Cardiac ventricle fibroblast (primary cell): Measurements from ENCODE around the gene KLF16. TPM values are rescaled to one million over a fixed set of nuclear protein-coding genes. Genes with fewer than 3 reads are reported as not detected.

Experiments
- total RNA-seq: library from RNA; depleted of rRNA; stranded (reverse); fragments of >200 nt; gene quantifications from 2 replicates; pipeline ENCODE4 v1.2.3, GENCODE V29; 2015

KLF16 gene
- 8.8 and 10.7 TPM in 2 replicates for total RNA-seq

GRCh38 chr19:1863328-1863637 lies at the start of gene KLF16:
Gene KLF16 (minus strand): TSS chr19:1863579. CDS start chr19:1863497, 82 bp downstream.

GRCh38 chr19:1905110-1905862 lies 41.9 kb upstream of the KLF16 start, which contains the start of the genes ADAT3 and SCAMP4:
Gene ADAT3 (plus strand): TSS chr19:1905399. CDS start chr19:1912048, 6,649 bp downstream.
Gene SCAMP4 (plus strand): TSS chr19:1905399. CDS start chr19:1915020, 9,621 bp downstream.

GRCh38 chr19:1885398-1886119 lies 22.2 kb upstream of the KLF16 start, which contains the start of gene ABHD17A:
Gene ABHD17A (minus strand): TSS chr19:1885496. CDS start chr19:1881566, 3,930 bp downstream.

GRCh38 chr19:1848399-1849131 lies 14.8 kb downstream of the KLF16 start, which contains the start of gene REXO1:
Gene REXO1 (minus strand): TSS chr19:1848483. CDS start chr19:1848358, 125 bp downstream.

GRCh38 chr19:1811942-1812425 lies 51.4 kb downstream of the KLF16 start, which contains the start of gene ATP8B3:
Gene ATP8B3 (minus strand): TSS chr19:1812276. CDS start chr19:1811736, 540 bp downstream.

Other genes starting within 250 kb of the KLF16 start
- 64.4 and 66.6 TPM in 2 replicates for gene TCF3, start 211.0 kb downstream of the KLF16 start, total RNA-seq
- not detected in 2 replicates for gene ONECUT3, start 110.1 kb downstream of the KLF16 start, total RNA-seq
- 3.2 and 3.3 TPM in 2 replicates for gene ATP8B3, start 51.3 kb downstream of the KLF16 start, total RNA-seq
- 7.5 and 8.5 TPM in 2 replicates for gene REXO1, start 15.1 kb downstream of the KLF16 start, total RNA-seq
- gene ABHD17A, start 21.9 kb upstream of the KLF16 start, total RNA-seq, result 81.1 and 88.8 TPM in 2 replicates
- 4.9 and 5.3 TPM in 2 replicates for gene ADAT3, start 41.8 kb upstream of the KLF16 start, total RNA-seq
- 112 and 131 TPM in 2 replicates for gene SCAMP4, start 41.8 kb upstream of the KLF16 start, total RNA-seq
- gene CSNK1G2, start 77.6 kb upstream of the KLF16 start, total RNA-seq, result 32.7 and 39.0 TPM in 2 replicates
- 91.3 and 97.8 TPM in 2 replicates for gene BTBD2, start 152.1 kb upstream of the KLF16 start, total RNA-seq
- gene MKNK2, start 187.7 kb upstream of the KLF16 start, total RNA-seq, result 86.6 and 102 TPM in 2 replicates
- 31.0 and 34.4 TPM in 2 replicates for gene MOB3A, start 232.7 kb upstream of the KLF16 start, total RNA-seq
- gene IZUMO4, start 233.3 kb upstream of the KLF16 start, total RNA-seq, result 0.62 and 1.3 TPM in 2 replicates